ENCODE results near the gene DCLK1.

DNA sequence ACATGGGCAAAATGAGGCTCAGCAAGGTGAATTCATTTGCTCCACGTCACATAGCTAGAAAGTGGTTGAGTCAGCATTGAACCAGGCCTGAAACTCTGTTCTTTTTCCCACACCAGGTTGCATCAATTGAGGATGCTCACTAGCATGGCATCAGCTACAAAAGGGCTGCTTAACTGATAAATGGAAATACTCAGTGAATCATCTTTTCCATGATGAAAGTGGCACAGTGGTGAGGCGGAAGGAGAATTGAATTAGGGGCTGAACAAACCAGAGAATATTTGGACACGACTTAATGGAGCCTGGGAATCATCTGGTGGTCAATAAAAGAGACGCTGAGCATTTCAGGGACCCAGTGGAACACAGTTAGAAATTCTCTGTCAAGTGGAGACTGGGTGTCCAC, 334.6 kb downstream of the DCLK1 start:
- TF ChIP-seq CTCF (IDR thresholded peaks at IDR 0.05) (no peak), POLR2A (IDR thresholded peaks at IDR 0.05) (no peak), POLR2AphosphoS5 (IDR thresholded peaks at IDR 0.05; ENCODE audit: insufficient read depth in 1 of 2, low read depth in 1 of 2) (no peak)

Data from vagina (tissue), 2 donors.